NT2/D1 (cell line): Measurements from ENCODE around the gene INF2.

ENCODE experiments used
- SUZ12 ChIP-seq: IDR thresholded peaks from 2 replicates; pipeline ENCODE4 v1.6.1; 2011; ENCODE audit not compliant: insufficient read length, insufficient read depth; ENCODE audit errors: extremely low read depth
- ZNF274 ChIP-seq: IDR thresholded peaks from 2 replicates; pipeline ENCODE4 v1.6.1; 2011; ENCODE audit warnings: mild to moderate bottlenecking, low read depth, low read length

DNA sequence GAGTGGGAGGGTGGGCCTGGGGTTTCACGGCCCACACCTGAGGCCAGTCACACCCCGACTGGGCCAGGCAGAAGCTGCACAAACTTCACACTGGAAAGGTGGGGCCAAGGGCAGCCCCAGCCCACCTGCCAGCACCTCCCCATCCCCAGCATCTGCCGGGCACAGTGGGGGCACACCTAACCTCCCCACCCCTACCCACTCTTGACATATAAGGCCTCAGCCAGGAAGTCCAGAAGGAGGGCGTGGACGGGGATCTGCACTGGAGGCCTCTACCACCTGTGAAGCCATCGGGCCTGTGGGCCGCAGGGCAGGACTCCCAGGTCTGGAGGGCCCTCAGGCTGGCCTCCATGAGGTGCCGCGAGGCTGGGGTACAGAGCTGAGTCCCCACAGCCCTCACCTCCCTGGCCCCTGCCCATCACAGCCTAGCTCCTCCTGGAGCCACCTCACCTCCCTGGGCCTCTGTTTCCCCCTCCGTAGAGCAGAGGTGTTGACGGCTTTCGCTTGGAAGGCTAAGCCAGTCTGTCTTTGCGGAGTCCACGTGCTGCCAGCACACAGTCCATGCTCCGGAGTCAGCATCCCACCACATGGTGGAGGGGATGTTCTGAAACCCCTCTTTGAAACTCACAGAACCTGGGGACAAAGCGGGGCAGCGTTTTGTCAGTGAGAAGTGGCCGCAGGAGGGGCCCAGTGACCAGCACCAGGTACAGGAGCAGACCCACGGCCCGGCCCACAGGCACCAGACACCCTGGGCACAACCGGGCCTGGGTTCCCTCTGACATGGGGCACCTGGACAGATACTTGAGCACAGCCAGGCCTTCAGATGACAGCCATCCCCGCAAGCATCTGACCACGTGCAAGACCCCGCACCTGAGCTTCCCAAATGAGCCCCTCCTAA lies 38.2 kb upstream of the INF2 start:
- TF ChIP-seq SUZ12 (no peak), ZNF274 (no peak)
